Measurements from ENCODE around the gene LPIN3.

LPIN3 gene

DNA sequence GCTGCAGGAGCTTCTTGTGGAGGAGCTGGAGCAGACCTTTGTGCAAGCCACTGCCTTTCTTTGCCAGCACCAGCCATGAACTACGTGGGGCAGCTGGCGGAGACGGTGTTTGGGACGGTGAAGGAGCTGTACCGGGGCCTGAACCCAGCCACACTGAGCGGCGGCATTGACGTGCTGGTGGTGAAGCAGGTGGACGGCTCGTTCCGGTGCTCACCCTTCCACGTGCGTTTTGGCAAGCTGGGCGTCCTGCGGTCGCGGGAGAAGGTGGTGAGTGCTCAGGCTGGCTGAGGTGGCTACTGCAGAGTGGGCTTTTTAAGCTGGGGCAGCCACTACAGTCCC, 5.1 kb downstream of the LPIN3 start:
- TF ChIP-seq, protein P1, sequence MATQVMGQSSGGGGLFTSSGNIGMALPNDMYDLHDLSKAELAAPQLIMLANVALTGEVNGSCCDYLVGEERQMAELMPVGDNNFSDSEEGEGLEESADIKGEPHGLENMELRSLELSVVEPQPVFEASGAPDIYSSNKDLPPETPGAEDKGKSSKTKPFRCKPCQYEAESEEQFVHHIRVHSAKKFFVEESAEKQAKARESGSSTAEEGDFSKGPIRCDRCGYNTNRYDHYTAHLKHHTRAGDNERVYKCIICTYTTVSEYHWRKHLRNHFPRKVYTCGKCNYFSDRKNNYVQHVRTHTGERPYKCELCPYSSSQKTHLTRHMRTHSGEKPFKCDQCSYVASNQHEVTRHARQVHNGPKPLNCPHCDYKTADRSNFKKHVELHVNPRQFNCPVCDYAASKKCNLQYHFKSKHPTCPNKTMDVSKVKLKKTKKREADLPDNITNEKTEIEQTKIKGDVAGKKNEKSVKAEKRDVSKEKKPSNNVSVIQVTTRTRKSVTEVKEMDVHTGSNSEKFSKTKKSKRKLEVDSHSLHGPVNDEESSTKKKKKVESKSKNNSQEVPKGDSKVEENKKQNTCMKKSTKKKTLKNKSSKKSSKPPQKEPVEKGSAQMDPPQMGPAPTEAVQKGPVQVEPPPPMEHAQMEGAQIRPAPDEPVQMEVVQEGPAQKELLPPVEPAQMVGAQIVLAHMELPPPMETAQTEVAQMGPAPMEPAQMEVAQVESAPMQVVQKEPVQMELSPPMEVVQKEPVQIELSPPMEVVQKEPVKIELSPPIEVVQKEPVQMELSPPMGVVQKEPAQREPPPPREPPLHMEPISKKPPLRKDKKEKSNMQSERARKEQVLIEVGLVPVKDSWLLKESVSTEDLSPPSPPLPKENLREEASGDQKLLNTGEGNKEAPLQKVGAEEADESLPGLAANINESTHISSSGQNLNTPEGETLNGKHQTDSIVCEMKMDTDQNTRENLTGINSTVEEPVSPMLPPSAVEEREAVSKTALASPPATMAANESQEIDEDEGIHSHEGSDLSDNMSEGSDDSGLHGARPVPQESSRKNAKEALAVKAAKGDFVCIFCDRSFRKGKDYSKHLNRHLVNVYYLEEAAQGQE (IDR thresholded peaks at IDR 0.05; ENCODE audit: insufficient read depth in 1 of 2, low read depth in 2 of 2, low read length in 2 of 2): no peak
- TF ChIP-seq FOXP2 (optimal IDR thresholded peaks at IDR 0.05; ENCODE audit: borderline replicate concordance, extremely low read depth, extremely low read length, insufficient read depth) (no peak), SIN3A (IDR thresholded peaks at IDR 0.05; ENCODE audit: borderline replicate concordance, insufficient read depth, low read length) (no peak), POLR2AphosphoS5 (IDR thresholded peaks at IDR 0.05; ENCODE audit: low read depth, low read length) (no peak), TAF1 (IDR thresholded peaks at IDR 0.05; ENCODE audit: borderline replicate concordance, insufficient read depth, low read length) (no peak)

DNA sequence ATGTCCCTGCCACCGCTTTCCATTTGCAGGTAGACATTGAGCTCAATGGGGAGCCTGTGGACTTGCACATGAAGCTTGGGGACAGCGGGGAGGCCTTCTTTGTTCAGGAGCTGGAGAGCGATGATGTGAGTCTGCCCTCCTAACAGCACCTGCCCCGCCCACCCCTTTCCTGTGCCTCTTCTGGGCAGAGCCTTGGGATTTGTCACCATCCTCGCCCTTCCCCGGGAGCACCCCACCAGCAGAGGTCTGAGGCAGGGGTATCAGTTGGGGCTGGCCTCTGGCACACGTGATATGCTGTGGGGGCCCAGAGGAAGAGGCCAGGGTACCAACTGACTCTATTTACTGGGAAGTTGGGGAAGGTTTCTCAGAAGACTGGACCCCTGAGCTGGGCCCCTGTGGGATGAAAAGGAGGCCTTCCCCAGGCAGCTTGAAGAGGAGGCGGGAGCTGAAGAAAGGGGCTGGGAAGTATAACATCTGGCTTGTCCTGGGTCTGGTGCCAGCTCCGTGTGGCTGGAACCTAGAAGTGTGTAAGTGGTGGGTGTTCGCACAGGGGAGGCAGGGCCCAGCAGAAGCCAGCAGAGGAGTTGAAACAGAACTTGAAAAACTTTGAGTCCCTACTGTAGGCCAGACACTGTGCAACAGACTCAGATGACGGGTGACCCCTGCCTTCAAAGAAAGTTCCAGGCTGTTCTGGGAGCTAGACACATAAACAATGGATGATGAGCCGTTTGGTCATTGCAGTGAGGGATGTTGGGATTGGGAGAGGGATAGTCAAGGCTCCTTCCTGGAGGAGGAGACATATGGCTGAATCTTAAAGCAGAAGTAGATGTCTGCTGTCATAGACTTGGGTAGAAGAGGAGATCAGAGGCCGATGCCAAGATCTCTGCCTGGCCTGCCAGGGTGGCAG, 7.2 kb downstream of the LPIN3 start:
- TF ChIP-seq, protein P1 (IDR thresholded peaks at IDR 0.05; ENCODE audit: insufficient read depth in 1 of 2, low read depth in 2 of 2, low read length in 2 of 2): no peak
- TF ChIP-seq FOXP2 (optimal IDR thresholded peaks at IDR 0.05; ENCODE audit: borderline replicate concordance, extremely low read depth, extremely low read length, insufficient read depth) (no peak), POLR2AphosphoS5 (IDR thresholded peaks at IDR 0.05; ENCODE audit: low read depth, low read length) (no peak)

DNA sequence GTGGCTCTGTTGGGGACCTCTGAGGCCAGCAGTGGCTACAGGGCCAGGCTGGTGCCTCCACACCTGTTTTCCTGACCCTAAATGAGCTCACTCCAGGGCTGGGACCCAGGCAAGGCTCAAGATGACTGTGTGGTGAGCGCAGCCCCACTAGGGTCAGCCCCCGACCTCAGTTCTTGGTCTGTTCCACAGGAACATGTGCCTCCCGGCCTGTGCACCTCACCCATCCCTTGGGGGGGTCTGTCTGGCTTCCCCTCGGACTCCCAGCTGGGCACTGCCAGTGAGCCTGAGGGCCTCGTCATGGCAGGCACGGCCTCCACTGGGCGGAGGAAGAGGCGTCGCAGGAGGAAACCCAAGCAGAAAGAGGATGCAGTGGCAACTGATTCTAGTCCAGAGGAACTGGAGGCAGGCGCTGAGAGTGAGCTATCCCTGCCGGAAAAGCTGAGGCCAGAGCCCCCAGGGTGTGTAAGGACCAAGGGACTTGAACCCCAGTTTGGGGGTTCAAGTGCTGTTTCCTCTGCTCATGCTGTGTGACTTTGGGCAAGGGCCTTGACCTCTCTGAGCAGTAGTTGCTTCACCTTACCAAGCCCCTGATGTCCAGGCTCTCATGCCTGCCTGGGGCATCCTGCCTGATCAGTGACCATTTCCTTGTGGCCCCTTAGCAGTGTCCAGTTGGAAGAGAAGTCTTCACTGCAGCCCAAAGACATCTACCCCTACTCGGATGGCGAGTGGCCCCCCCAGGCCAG, 8.0 kb downstream of the LPIN3 start:
- TF ChIP-seq, protein P1 (IDR thresholded peaks at IDR 0.05; ENCODE audit: insufficient read depth in 1 of 2, low read depth in 2 of 2, low read length in 2 of 2): no peak
- TF ChIP-seq SIN3A (IDR thresholded peaks at IDR 0.05; ENCODE audit: borderline replicate concordance, insufficient read depth, low read length): no peak
- TF ChIP-seq TAF1 (IDR thresholded peaks at IDR 0.05; ENCODE audit: borderline replicate concordance, insufficient read depth, low read length): no peak
- no peak for TF ChIP-seq FOXP2 (optimal IDR thresholded peaks at IDR 0.05; ENCODE audit: borderline replicate concordance, extremely low read depth, extremely low read length, insufficient read depth)
- TF ChIP-seq POLR2AphosphoS5 (IDR thresholded peaks at IDR 0.05; ENCODE audit: low read depth, low read length): no peak

DNA sequence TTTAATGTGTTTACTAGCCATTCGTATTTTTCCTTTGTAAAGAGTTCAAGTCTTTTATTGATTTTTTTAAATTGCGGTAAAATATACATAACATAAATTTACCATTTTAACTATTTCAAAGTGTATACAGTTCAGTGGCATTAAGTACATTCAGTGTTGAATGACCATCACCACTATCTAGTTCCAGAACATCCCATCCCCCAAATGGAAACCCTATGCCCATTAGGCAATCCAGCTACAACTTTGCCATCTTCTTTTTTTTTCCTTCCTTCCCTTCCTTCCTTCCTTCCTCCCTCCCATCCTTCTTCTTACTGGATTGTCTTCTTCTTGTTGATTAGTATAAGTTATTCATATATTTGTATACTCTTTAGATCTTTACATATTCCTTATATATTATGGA, 8.6 kb downstream of the LPIN3 start:
- TF ChIP-seq POLR2AphosphoS5 (IDR thresholded peaks at IDR 0.05; ENCODE audit: low read depth, low read length) (no peak), FOXP2 (optimal IDR thresholded peaks at IDR 0.05; ENCODE audit: borderline replicate concordance, extremely low read depth, extremely low read length, insufficient read depth) (no peak)
- TF ChIP-seq, protein P1 (IDR thresholded peaks at IDR 0.05; ENCODE audit: insufficient read depth in 1 of 2, low read depth in 2 of 2, low read length in 2 of 2): no peak

All from PFSK-1 (cell line).